ENCODE data around the gene ARID5B.

DNA sequence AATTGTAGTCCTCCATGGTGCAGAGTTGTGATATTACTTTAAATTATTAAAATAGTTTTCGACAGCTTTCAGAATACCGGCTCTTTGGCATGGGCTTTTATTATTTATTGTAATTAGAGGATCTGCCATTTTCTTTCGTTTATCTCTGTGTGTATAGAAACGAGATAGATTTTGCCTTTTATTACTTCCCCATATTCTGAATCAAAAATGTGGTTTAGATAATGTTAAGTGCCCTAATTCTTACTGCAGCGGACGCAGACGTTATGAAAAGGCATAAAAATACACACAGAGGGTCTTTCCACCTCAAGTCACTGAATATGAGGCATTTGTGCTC lies 1.9 kb upstream of the ARID5B start:
- TF ChIP-seq FOXA1 (IDR thresholded peaks at IDR 0.05) (no peak), SP1 (IDR thresholded peaks at IDR 0.05) (no peak)

Measured in HEK293T (cell line).